Spleen (tissue), 7 donors: Measurements from ENCODE around the gene ERFE.

Experiments used
- CTCF ChIP-seq, 11 experiments: fragments of 200-600 bp in 7 of 11; fragments of 450-650 bp in 4 of 11; sonication (generic) in 4 of 11; IDR thresholded peaks in 8 of 11; conservative IDR thresholded peaks in 3 of 11; 1 replicate in 7 of 11; 2 replicates in 4 of 11; pipeline versions ENCODE4 v1.4.0 to v1.8.0; 2016 to 2021; ENCODE audit warnings: antibody characterized with exemption in 11 of 11, inconsistent platforms in 4 of 11, mild to moderate bottlenecking in 1 of 11
- POLR2A ChIP-seq, 3 donors: fragments of 450-650 bp; IDR thresholded peaks; one replicate each; pipeline ENCODE4 v1.5.1; 2017; ENCODE audit warnings: antibody characterized with exemption in 3 of 3, mild to moderate bottlenecking in 1 of 3
- donor health status: DM: no; HTN: no; CAD: no; lungs with moderate emphysema.
- donor health status: DM: no; HTN: no; CAD: no.
- donor health status: DM: no; HTN: no; CAD: no.

GRCh38 chr2:238148981-238149380 lies 9.8 kb upstream of the ERFE start:
- TF ChIP-seq CTCF (IDR thresholded peaks at IDR 0.05 in 8 of 11, conservative IDR thresholded peaks at IDR 0.05 in 3 of 11), result no peak
- no peak for TF ChIP-seq POLR2A (IDR thresholded peaks at IDR 0.05)
